B cell (primary cell): ENCODE measurements around the gene ABHD13. TPM values are rescaled to one million over a fixed set of nuclear protein-coding genes. Genes with fewer than 3 reads are reported as not detected.

Source experiments
- ATAC-seq: fragments of 200-7000 bp; cut with Tn5 transposase; one replicate; pipeline ENCODE4 v1.10.0; 2021; ENCODE audit warnings: low read depth, mild to moderate bottlenecking, moderate number of reproducible peaks, moderate library complexity
- CTCF ChIA-PET: fragments of 350-600 bp; sonication (Branson Sonifier 250); formaldehyde crosslinking; loops from one replicate; lab custom pipeline; 2021; ENCODE audit warnings: antibody characterized with exemption, inconsistent platforms; lab: Charles Lee
- POLR2A ChIA-PET: fragments of 350-600 bp; sonication (Branson Sonifier 250); formaldehyde crosslinking; loops from one replicate; lab custom pipeline; 2021; ENCODE audit warnings: antibody characterized with exemption; lab: Charles Lee
- DNase-seq: peaks from one replicate; pipeline ENCODE4 v3.0.0; 2013
- H2AFZ ChIP-seq: 2 replicates; pipeline ENCODE4 v1.6.1; 2012; ENCODE audit warnings: mild to moderate bottlenecking, low read depth, low read length; ENCODE audit not compliant: insufficient read depth, poor library complexity, severe bottlenecking
- H3K27ac ChIP-seq, 2 donors: 1 replicate in 1 of 2; 2 replicates in 1 of 2; pipeline ENCODE4 v1.5.1; 2012 to 2013; ENCODE audit warnings: low read length in 2 of 2, mild to moderate bottlenecking in 2 of 2, moderate library complexity in 1 of 2
- H3K27me3 ChIP-seq, 4 experiments: fragments of 200-600 bp in 1 of 4; sonication (generic) in 1 of 4; replicated peaks in 1 of 4; 1 replicate in 2 of 4; 2 replicates in 2 of 4; pipeline versions ENCODE4 v1.6.1 to v1.7.0; 2013 to 2016; ENCODE audit warnings: low read length in 3 of 4, mild to moderate bottlenecking in 2 of 4, mixed read lengths in 1 of 4, moderate library complexity in 1 of 4; ENCODE audit not compliant: insufficient read depth in 4 of 4, control insufficient read depth in 3 of 4; ENCODE audit errors: control extremely low read depth in 1 of 4
- H3K36me3 ChIP-seq, 2 experiments: replicated peaks in 1 of 2; 1 replicate in 1 of 2; 2 replicates in 1 of 2; pipeline versions ENCODE4 v1.6.1 to v1.7.1; 2013; ENCODE audit warnings: low read length in 1 of 2; ENCODE audit not compliant: insufficient read depth in 2 of 2, control insufficient read depth in 1 of 2; ENCODE audit errors: control extremely low read depth in 1 of 2, extremely low read depth in 1 of 2
- H3K4me1 ChIP-seq, 2 donors: fragments of 200-600 bp in 1 of 2; sonication (generic) in 1 of 2; 1 replicate in 1 of 2; 2 replicates in 1 of 2; pipeline versions ENCODE4 v1.5.1 to v1.6.1; 2013 to 2017; ENCODE audit warnings: low read length in 2 of 2; ENCODE audit not compliant: control insufficient read depth in 2 of 2, insufficient read depth in 2 of 2
- H3K4me2 ChIP-seq: replicated peaks from 2 replicates; pipeline ENCODE3; 2012; ENCODE audit warnings: mild to moderate bottlenecking, low read depth, low read length; ENCODE audit not compliant: poor library complexity, severe bottlenecking
- H3K4me3 ChIP-seq, 5 experiments: fragments of 200-600 bp in 1 of 5; sonication (generic) in 1 of 5; 1 replicate in 3 of 5; 2 replicates in 2 of 5; pipeline versions ENCODE4 v1.5.1 to v1.7.0; 2011 to 2016; ENCODE audit warnings: low read length in 4 of 5, mild to moderate bottlenecking in 4 of 5, low read depth in 2 of 5, control low read depth in 1 of 5, moderate library complexity in 1 of 5; ENCODE audit not compliant: insufficient read depth in 1 of 5; ENCODE audit errors: control extremely low read depth in 1 of 5, extremely low read depth in 1 of 5
- H3K79me2 ChIP-seq: fragments of 200-600 bp; sonication (generic); one replicate; pipeline ENCODE4 v1.6.0; 2016; ENCODE audit warnings: low read length; ENCODE audit not compliant: control insufficient read depth, insufficient read depth
- H3K9ac ChIP-seq: fragments of 200-600 bp; sonication (generic); 2 replicates; pipeline ENCODE4 v1.6.1; 2017; ENCODE audit warnings: mild to moderate bottlenecking, low read length, moderate library complexity
- H3K9me3 ChIP-seq, 3 donors: one replicate each; pipeline versions ENCODE4 v1.6.1 to v1.7.1; 2013; ENCODE audit warnings: low read length in 2 of 3; ENCODE audit not compliant: control insufficient read depth in 2 of 3, insufficient read depth in 1 of 3; ENCODE audit errors: control extremely low read depth in 1 of 3
- H4K20me1 ChIP-seq: 2 replicates; pipeline ENCODE4 v1.6.0; 2012; ENCODE audit warnings: mild to moderate bottlenecking, low read length; ENCODE audit not compliant: insufficient read depth, control insufficient read depth, poor library complexity, severe bottlenecking
- H3K27ac Mint-ChIP-seq: one replicate; pipeline ENCODE4 v1.8.0; 2021; ENCODE audit warnings: mixed read lengths
- H3K27me3 Mint-ChIP-seq: one replicate; pipeline ENCODE4 v1.8.0; 2021; ENCODE audit warnings: mixed read lengths
- H3K4me1 Mint-ChIP-seq: one replicate; pipeline ENCODE4 v1.8.0; 2021; ENCODE audit warnings: mixed read lengths
- H3K4me3 Mint-ChIP-seq: one replicate; pipeline ENCODE4 v1.8.0; 2021; ENCODE audit warnings: mixed read lengths
- H3K9me3 Mint-ChIP-seq: one replicate; pipeline ENCODE4 v1.8.0; 2022; ENCODE audit warnings: mixed read lengths; ENCODE audit not compliant: insufficient read depth
- EZH2 ChIP-seq: IDR thresholded peaks from 2 replicates; pipeline ENCODE4 v1.6.1; 2012; ENCODE audit warnings: borderline replicate concordance, low read depth, mild to moderate bottlenecking, moderate library complexity, low read length; ENCODE audit not compliant: insufficient read depth, poor library complexity, severe bottlenecking
- WGBS: methylation state at CpG from one replicate; pipeline ENCODE4 v1.1.5; 2013; ENCODE audit warnings: missing lambda C conversion rate; ENCODE audit not compliant: insufficient coverage; 5-methylcytosine and 5-hydroxymethylcytosine counted together
- intact Hi-C: fragments of 100-400 bp; cut with micrococcal nuclease; formaldehyde crosslinking; loops from one replicate; pipeline ENCODE4 v1.10.0; 2022
- polyA plus RNA-seq: library from polyadenylated mRNA; depleted of rRNA; stranded (reverse); fragments of >200 nt; gene quantifications from 2 replicates; pipeline ENCODE4 v1.2.3, GENCODE V29; 2012
- total RNA-seq, 2 donors: library from RNA; stranded (reverse); fragments of 120-200 nt in 1 of 2; gene quantifications; 1 replicate in 1 of 2; 2 replicates in 1 of 2; pipeline versions ENCODE4 v1.2.3 to v1.2.4, GENCODE V29; 2013 to 2022
- TF ChIP-seq, protein P1 (sequence below): fragments of 200-600 bp; IDR thresholded peaks from one replicate; pipeline ENCODE4 v1.8.0; 2022; ENCODE audit warnings: antibody characterized with exemption, mild to moderate bottlenecking

Gene ABHD13
- total and polyA plus RNA-seq, 2 donors (not counting 1 experiment from before 2014, with no cell fraction given), result 6.2 to 14.6 TPM

DNA sequence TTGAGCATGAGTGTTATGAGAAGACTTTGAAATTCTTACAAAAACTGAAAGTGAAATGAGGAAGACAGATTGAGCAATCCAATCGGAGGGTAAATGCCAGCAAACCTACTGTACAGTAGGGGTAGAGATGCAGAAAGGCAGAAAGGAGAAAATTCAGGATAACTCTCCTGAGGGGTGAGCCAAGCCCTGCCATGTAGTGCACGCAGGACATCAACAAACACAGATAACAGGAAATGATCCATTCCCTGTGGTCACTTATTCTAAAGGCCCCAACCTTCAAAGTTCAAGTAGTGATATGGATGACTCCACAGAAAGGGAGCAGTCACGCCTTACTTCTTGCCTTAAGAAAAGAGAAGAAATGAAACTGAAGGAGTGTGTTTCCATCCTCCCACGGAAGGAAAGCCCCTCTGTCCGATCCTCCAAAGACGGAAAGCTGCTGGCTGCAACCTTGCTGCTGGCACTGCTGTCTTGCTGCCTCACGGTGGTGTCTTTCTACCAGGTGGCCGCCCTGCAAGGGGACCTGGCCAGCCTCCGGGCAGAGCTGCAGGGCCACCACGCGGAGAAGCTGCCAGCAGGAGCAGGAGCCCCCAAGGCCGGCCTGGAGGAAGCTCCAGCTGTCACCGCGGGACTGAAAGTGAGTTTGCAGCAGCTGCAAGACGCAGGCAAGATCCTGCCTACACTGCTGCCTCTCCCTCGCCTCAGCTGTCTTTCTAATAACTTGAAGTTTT lies 51.6 kb downstream of the ABHD13 start, which contains the start of gene TNFSF13B:
Gene TNFSF13B (plus strand): TSS at position 118 of the 728 bp plus-strand sequence. CDS start 178 bp downstream, at position 296.
- Histone ChIP-seq H3K36me3 (no peaks in the 10 kb centered on the region), H3K4me3 (peak within 1 kb of the TSS; percentile 45 to 74 (median 64)), H3K9me3 (peaks cover 0 to 3% (median 0%) of the 10 kb centered on the region in 3 donors), H3K79me2 (no peaks in the 10 kb centered on the region), H3K4me1 (peaks cover 37 to 44% of the 10 kb centered on the region in 2 donors), H3K27ac (peak within 1 kb of the TSS; percentile 61 to 83), H3K27me3 (no peaks in the 10 kb centered on the region), H4K20me1 (no peaks in the 10 kb centered on the region), H3K4me2 (peak within 1 kb of the TSS; percentile 86), H3K9ac (peak within 1 kb of the TSS; percentile 73), H2AFZ (peak within 1 kb of the TSS; percentile 85)
- Mint-ChIP-seq H3K4me3 (peak within 1 kb of the TSS; percentile 86), H3K27ac (peak within 1 kb of the TSS; percentile 87), H3K4me1 (peaks cover 51% of the 10 kb centered on the region), H3K27me3 (no peaks in the 10 kb centered on the region), H3K9me3 (peaks cover 2% of the 10 kb centered on the region)
- POLR2A ChIA-PET, result no interaction called here
- 0% methylated on average over 14 of the region's 16 CpGs for WGBS
- intact Hi-C loops, result loop anchor here (2.0 kb wide), 1 partner anchor 51 kb away; the partner anchor contains the start of gene ABHD13
- TF ChIP-seq EZH2, result no peak
- TF ChIP-seq, protein P1, sequence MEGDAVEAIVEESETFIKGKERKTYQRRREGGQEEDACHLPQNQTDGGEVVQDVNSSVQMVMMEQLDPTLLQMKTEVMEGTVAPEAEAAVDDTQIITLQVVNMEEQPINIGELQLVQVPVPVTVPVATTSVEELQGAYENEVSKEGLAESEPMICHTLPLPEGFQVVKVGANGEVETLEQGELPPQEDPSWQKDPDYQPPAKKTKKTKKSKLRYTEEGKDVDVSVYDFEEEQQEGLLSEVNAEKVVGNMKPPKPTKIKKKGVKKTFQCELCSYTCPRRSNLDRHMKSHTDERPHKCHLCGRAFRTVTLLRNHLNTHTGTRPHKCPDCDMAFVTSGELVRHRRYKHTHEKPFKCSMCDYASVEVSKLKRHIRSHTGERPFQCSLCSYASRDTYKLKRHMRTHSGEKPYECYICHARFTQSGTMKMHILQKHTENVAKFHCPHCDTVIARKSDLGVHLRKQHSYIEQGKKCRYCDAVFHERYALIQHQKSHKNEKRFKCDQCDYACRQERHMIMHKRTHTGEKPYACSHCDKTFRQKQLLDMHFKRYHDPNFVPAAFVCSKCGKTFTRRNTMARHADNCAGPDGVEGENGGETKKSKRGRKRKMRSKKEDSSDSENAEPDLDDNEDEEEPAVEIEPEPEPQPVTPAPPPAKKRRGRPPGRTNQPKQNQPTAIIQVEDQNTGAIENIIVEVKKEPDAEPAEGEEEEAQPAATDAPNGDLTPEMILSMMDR, result peak; percentile 22
- peak; percentile 67 for ATAC-seq
- CTCF ChIA-PET, result interaction anchor here (0.8 to 1.5 kb wide), 6 partner anchors 18 to 57 kb away, joined by 3 to 5 read pairs (median 3); no protein-coding TSS in a partner anchor
- DNase-seq, result peak; percentile 65

DNA sequence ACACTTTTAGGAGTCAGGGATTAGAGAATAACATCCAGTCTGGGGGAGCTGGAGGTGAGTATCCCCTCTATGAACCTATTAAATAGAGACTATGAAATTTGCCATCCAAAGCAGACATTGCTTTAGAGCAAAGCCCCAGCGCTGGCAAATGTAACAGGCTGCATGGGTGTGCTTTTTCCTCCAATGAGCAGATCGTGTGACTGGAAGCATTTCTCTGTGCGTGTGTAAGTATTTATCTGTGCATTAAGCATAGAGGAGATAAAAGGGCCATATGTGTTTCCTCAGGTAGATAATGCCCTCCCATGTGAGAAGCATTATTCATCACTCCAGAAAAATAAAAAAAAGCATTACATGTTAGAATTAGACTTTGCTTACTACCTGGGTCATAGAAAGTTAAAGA lies 52.2 kb downstream of the ABHD13 start:
- WGBS, result 0% methylated on average over 2 of the region's 3 CpGs
- Histone ChIP-seq H3K79me2 (no peaks in the 10 kb centered on the region), H3K4me2 (peak overlapping the region; percentile 86), H3K27me3 (no peaks in the 10 kb centered on the region), H2AFZ (peak overlapping the region; percentile 85), H3K4me3 (peak overlapping the region; percentile 45 to 74 (median 64)), H3K36me3 (no peaks in the 10 kb centered on the region), H3K9me3 (peaks cover 0 to 3% (median 0%) of the 10 kb centered on the region in 3 donors), H3K4me1 (peaks cover 37 to 44% of the 10 kb centered on the region in 2 donors), H3K27ac (peak overlapping the region; percentile 61 to 83), H3K9ac (peak overlapping the region; percentile 73), H4K20me1 (no peaks in the 10 kb centered on the region)
- DNase-seq (no peak), ATAC-seq (no peak)
- peaks cover 51% of the 10 kb centered on the region for H3K4me1 Mint-ChIP-seq
- H3K9me3 Mint-ChIP-seq, result peaks cover 2% of the 10 kb centered on the region
- TF ChIP-seq, protein P1, result no peak
- no peak for TF ChIP-seq EZH2
- no peaks in the 10 kb centered on the region for H3K27me3 Mint-ChIP-seq
- CTCF ChIA-PET, result interaction anchor here (0.8 to 1.5 kb wide), 4 partner anchors 19 to 52 kb away, joined by 3 to 5 read pairs (median 3); no protein-coding TSS in a partner anchor
- H3K27ac Mint-ChIP-seq, result peak overlapping the region; percentile 83
- H3K4me3 Mint-ChIP-seq, result peak overlapping the region; percentile 86
- POLR2A ChIA-PET, result no interaction called here
- intact Hi-C loops, result no loop called here
